GM12878 (cell line): Measurements from ENCODE around the gene FAM107A. TPM values are rescaled to one million over a fixed set of nuclear protein-coding genes. Genes with fewer than 3 reads are reported as not detected.

Source experiments
- ATAC-seq: fragments of 200-7000 bp; cut with Tn5 transposase; 3 replicates; pipeline ENCODE4 v1.9.1; 2020; ENCODE audit warnings: mild to moderate bottlenecking, moderate library complexity
- BruUV-seq: library from RNA; stranded (reverse); fragments of 400-500 nt; replicated peaks from 2 replicates; lab custom pipeline; 2021; lab: Mats Ljungman, UMichigan
- CTCF ChIA-PET: fragments of 300-600 bp; sonication (Branson Sonifier 250); formaldehyde crosslinking; extraction: SDS; loops from one replicate; lab custom pipeline; 2021; ENCODE audit warnings: inconsistent platforms; lab: Yijun Ruan, JAX
- POLR2A ChIA-PET: fragments of 350-600 bp; formaldehyde crosslinking; extraction: SDS; loops from one replicate; lab custom pipeline; 2021; ENCODE audit warnings: inconsistent platforms; lab: Charles Lee
- RAD21 ChIA-PET: fragments of 300-600 bp; sonication (Branson Sonifier 250); formaldehyde crosslinking; loops from one replicate; lab custom pipeline; 2023; ENCODE audit warnings: antibody characterized with exemption; ENCODE audit not compliant: unreplicated experiment; lab: Charles Lee
- SMC1A ChIA-PET: fragments of 300-600 bp; sonication (Branson Sonifier 250); formaldehyde crosslinking; loops from one replicate; lab custom pipeline; 2023; ENCODE audit not compliant: unreplicated experiment, uncharacterized antibody; lab: Charles Lee
- DNase-seq: peaks from one replicate; pipeline ENCODE4 v3.0.0-alpha.2; 2011; ENCODE audit warnings: low read depth, low spot score
- FAIRE-seq: peaks from 3 replicates; lab custom pipeline; 2011; peaks lifted over from hg19 to GRCh38; lab: Jason Lieb, UNC
- H2AFZ ChIP-seq: 2 replicates; pipeline ENCODE4 v1.6.0; 2011; ENCODE audit warnings: low read depth, low read length, control low read depth; ENCODE audit not compliant: control insufficient read depth
- H3K27ac ChIP-seq: 2 replicates; pipeline ENCODE4 v1.5.1; 2011; ENCODE audit warnings: control low read depth; ENCODE audit not compliant: control insufficient read depth, insufficient read depth
- H3K27me3 ChIP-seq, 2 experiments: replicated peaks in 1 of 2; 2 replicates each; pipeline versions ENCODE4 v1.6.0 to v1.6.1; 2011; ENCODE audit warnings: low read length in 1 of 2; ENCODE audit not compliant: control insufficient read depth in 2 of 2, insufficient read depth in 2 of 2
- H3K36me3 ChIP-seq, 2 experiments: 2 replicates each; pipeline ENCODE4 v1.5.1; 2011; ENCODE audit warnings: low read length in 1 of 2; ENCODE audit not compliant: control insufficient read depth in 2 of 2, insufficient read depth in 2 of 2
- H3K4me1 ChIP-seq: 2 replicates; pipeline ENCODE4 v1.6.1; 2011; ENCODE audit warnings: mild to moderate bottlenecking, low read length, moderate library complexity, mixed read lengths; ENCODE audit not compliant: control insufficient read depth, insufficient read depth
- H3K4me2 ChIP-seq: 2 replicates; pipeline ENCODE4 v1.6.0; 2011; ENCODE audit warnings: control low read depth; ENCODE audit not compliant: control insufficient read depth, insufficient read depth
- H3K4me3 ChIP-seq: fragments of 200-600 bp; sonication (generic); 2 replicates; pipeline ENCODE4 v1.5.1; 2016
- H3K79me2 ChIP-seq: 2 replicates; pipeline ENCODE4 v1.6.0; 2011; ENCODE audit warnings: low read length; ENCODE audit not compliant: control insufficient read depth, insufficient read depth
- H3K9ac ChIP-seq: 2 replicates; pipeline ENCODE4 v1.8.0; 2011; ENCODE audit warnings: low read length, control low read depth, mixed read lengths; ENCODE audit not compliant: control insufficient read depth, insufficient read depth
- H3K9me3 ChIP-seq: replicated peaks from 3 replicates; pipeline ENCODE4 v1.5.1; 2011; ENCODE audit warnings: mild to moderate bottlenecking, low read length; ENCODE audit not compliant: control insufficient read depth, insufficient read depth
- H4K20me1 ChIP-seq: 2 replicates; pipeline ENCODE4 v1.6.0; 2011; ENCODE audit not compliant: control insufficient read depth, insufficient read depth
- CBX5 ChIP-seq: sonication (generic); IDR thresholded peaks from 2 replicates; pipeline ENCODE4 v1.6.1; 2016; ENCODE audit warnings: low read depth, moderate library complexity, mild to moderate bottlenecking, inconsistent platforms
- EGR1 ChIP-seq, 2 experiments: IDR thresholded peaks; 1 replicate in 1 of 2; 2 replicates in 1 of 2; pipeline ENCODE4 v1.6.1; 2011 to 2012; ENCODE audit warnings: low read depth in 2 of 2, low read length in 2 of 2, borderline replicate concordance in 1 of 2, mild to moderate bottlenecking in 1 of 2, moderate library complexity in 1 of 2
- IKZF1 ChIP-seq: fragments of 450-650 bp; conservative IDR thresholded peaks from 2 replicates; pipeline ENCODE4 v1.6.1; 2017; ENCODE audit warnings: antibody characterized with exemption, mild to moderate bottlenecking
- MTA2 ChIP-seq: fragments of 450-650 bp; IDR thresholded peaks from 2 replicates; pipeline ENCODE4 v1.6.1; 2016; ENCODE audit warnings: low read depth, mild to moderate bottlenecking, moderate library complexity
- MXI1 ChIP-seq: fragments of 150-350 bp; IDR thresholded peaks from 2 replicates; pipeline ENCODE4 v1.6.1; 2011; ENCODE audit warnings: low read depth, mild to moderate bottlenecking, inconsistent platforms, low read length, improper control_type of control experiment
- NFXL1 ChIP-seq: fragments of 450-650 bp; IDR thresholded peaks from 2 replicates; pipeline ENCODE4 v1.6.1; 2017; ENCODE audit warnings: antibody characterized with exemption, mild to moderate bottlenecking, borderline replicate concordance
- NFYA ChIP-seq: IDR thresholded peaks from 2 replicates; pipeline ENCODE4 v1.6.1; 2011; ENCODE audit warnings: low read depth, mild to moderate bottlenecking, low read length, improper control_type of control experiment, borderline replicate concordance
- PAX5 ChIP-seq: IDR thresholded peaks from 2 replicates; pipeline ENCODE4 v1.6.1; 2011; ENCODE audit warnings: low read depth, low read length, borderline replicate concordance
- PAX8 ChIP-seq: fragments of 450-650 bp; IDR thresholded peaks from 2 replicates; pipeline ENCODE4 v1.6.1; 2017; ENCODE audit warnings: mild to moderate bottlenecking, moderate library complexity
- SIN3A ChIP-seq: IDR thresholded peaks from 2 replicates; pipeline ENCODE4 v1.6.1; 2012; ENCODE audit warnings: low read depth, low read length, improper control_type of control experiment
- ZNF217 ChIP-seq: fragments of 450-650 bp; IDR thresholded peaks from 2 replicates; pipeline ENCODE4 v1.6.1; 2017; ENCODE audit warnings: antibody characterized with exemption, mild to moderate bottlenecking
- ZNF24 ChIP-seq: fragments of 450-650 bp; IDR thresholded peaks from 2 replicates; pipeline ENCODE4 v1.6.1; 2017; ENCODE audit warnings: antibody characterized with exemption, mild to moderate bottlenecking
- ZNF384 ChIP-seq: IDR thresholded peaks from 2 replicates; pipeline ENCODE4 v1.6.1; 2012; ENCODE audit warnings: low read depth, mild to moderate bottlenecking, low read length, improper control_type of control experiment, borderline replicate concordance
- ZSCAN29 ChIP-seq: fragments of 450-650 bp; IDR thresholded peaks from 2 replicates; pipeline ENCODE4 v1.6.1; 2017; ENCODE audit warnings: mild to moderate bottlenecking, moderate library complexity
- WGBS: methylation state at CpG from one replicate; pipeline ENCODE4 v1.1.6; 2016; ENCODE audit warnings: low lambda C conversion rate; ENCODE audit not compliant: insufficient replicate concordance, insufficient coverage; ENCODE audit errors: missing lambda C conversion rate; 5-methylcytosine and 5-hydroxymethylcytosine counted together
- in situ Hi-C: fragments of 300-500 bp; cut with MboI; formaldehyde crosslinking; loops from 9 replicates; pipeline ENCODE4 v1.14.3; 2018; ENCODE audit warnings: mixed read lengths
- intact Hi-C: fragments of 100-400 bp; cut with micrococcal nuclease; formaldehyde crosslinking; loops from one replicate; pipeline ENCODE4 v1.14.2; 2022; ENCODE audit not compliant: unreplicated experiment
- polyA plus RNA-seq, 11 experiments: library from polyadenylated mRNA; depleted of rRNA in 4 of 11; unstranded in 6 of 11; stranded (reverse) in 5 of 11; fragments of >200 nt; fragmentation: Nextera tagmentation in 4 of 11; fragmentation: Illumina TruSeq in 1 of 11; extraction: Ambion mirVana in 4 of 11; extraction: Trizol in 1 of 11; gene quantifications; 1 replicate in 1 of 11; 2 replicates in 10 of 11; pipeline versions ENCODE4 v1.2.1 to v1.2.3, GENCODE V29; 2011 to 2016; ENCODE audit warnings: inconsistent platforms in 2 of 11, missing spikeins in 2 of 11, low read depth in 1 of 11
- total RNA-seq, 4 experiments: library from RNA; depleted of rRNA in 3 of 4; stranded (reverse); fragments of >200 nt in 3 of 4; fragmentation: Illumina TruSeq in 1 of 4; extraction: Trizol in 1 of 4; gene quantifications; 2 replicates each; pipeline versions ENCODE4 v1.2.1 to v1.2.3, GENCODE V29; 2013 to 2021
- TF ChIP-seq, protein P1 (sequence below): fragments of 450-650 bp; formaldehyde crosslinking; IDR thresholded peaks from 2 replicates; pipeline ENCODE4 v1.4.0; 2020; ENCODE audit warnings: mild to moderate bottlenecking, moderate library complexity
- TF ChIP-seq, protein P2 (sequence below): fragments of 450-650 bp; IDR thresholded peaks from 2 replicates; pipeline ENCODE4 v1.6.1; 2017; ENCODE audit warnings: mild to moderate bottlenecking
- TF ChIP-seq, protein P3 (sequence below): IDR thresholded peaks from 2 replicates; pipeline ENCODE4 v1.6.1; 2012; ENCODE audit warnings: low read depth, low read length, improper control_type of control experiment

Gene FAM107A
- total and polyA plus RNA-seq, 10 of the 15 experiments (the other 5 are each of a cell fraction or from before 2014, with no cell fraction given), result not detected

DNA sequence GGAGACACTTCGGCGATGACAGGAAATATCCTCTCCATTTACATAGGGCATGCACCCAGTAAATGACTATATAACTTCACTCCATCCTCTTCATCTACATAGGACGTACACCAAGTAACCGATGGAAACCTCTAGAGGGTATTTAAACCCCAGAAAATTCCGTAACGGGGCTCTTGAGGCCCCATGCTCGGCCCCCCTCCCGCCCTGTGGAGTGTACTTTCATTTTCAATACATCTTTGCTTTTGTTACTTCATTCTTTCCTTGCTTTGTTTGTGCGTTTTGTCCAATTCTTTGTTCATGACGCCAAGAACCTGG is 7.5 kb upstream of the FAM107A start:
- RAD21 ChIA-PET, result no interaction called here
- POLR2A ChIA-PET, result no interaction called here
- 35% methylated on average over 10 of the region's 10 CpGs for WGBS
- Histone ChIP-seq H4K20me1 (no peaks in the 10 kb centered on the region), H3K4me1 (no peaks in the 10 kb centered on the region), H3K27ac (no peak overlapping the region), H3K4me3 (peak overlapping the region; percentile 47; the same call in 1 of the 2 replicates), H3K4me2 (peak overlapping the region; percentile 72), H3K9ac (no peak overlapping the region), H3K36me3 (no peaks in the 10 kb centered on the region), H3K79me2 (no peaks in the 10 kb centered on the region), H3K9me3 (no peaks in the 10 kb centered on the region; the same call in 2 of the 3 replicates), H2AFZ (no peak overlapping the region), H3K27me3 (peaks cover 3 to 9% of the 10 kb centered on the region in 2 experiments)
- DNase-seq, result no peak
- ATAC-seq, result no peak
- in situ Hi-C loops (no loop called here), intact Hi-C loops (no loop called here)
- no peak for TF ChIP-seq MTA2
- TF ChIP-seq MXI1, result no peak
- no peak for TF ChIP-seq ZSCAN29
- no peak for TF ChIP-seq ZNF384
- TF ChIP-seq ZNF217, result no peak
- TF ChIP-seq CBX5, result no peak
- no peak for TF ChIP-seq NFYA
- TF ChIP-seq PAX8, result no peak
- no peak for TF ChIP-seq NFXL1
- no peak for TF ChIP-seq EGR1 (IDR thresholded peaks at IDR 0.05; ENCODE audit: borderline replicate concordance in 1 of 2, low read depth in 2 of 2, low read length in 2 of 2)
- TF ChIP-seq PAX5, result no peak
- TF ChIP-seq, protein P1, sequence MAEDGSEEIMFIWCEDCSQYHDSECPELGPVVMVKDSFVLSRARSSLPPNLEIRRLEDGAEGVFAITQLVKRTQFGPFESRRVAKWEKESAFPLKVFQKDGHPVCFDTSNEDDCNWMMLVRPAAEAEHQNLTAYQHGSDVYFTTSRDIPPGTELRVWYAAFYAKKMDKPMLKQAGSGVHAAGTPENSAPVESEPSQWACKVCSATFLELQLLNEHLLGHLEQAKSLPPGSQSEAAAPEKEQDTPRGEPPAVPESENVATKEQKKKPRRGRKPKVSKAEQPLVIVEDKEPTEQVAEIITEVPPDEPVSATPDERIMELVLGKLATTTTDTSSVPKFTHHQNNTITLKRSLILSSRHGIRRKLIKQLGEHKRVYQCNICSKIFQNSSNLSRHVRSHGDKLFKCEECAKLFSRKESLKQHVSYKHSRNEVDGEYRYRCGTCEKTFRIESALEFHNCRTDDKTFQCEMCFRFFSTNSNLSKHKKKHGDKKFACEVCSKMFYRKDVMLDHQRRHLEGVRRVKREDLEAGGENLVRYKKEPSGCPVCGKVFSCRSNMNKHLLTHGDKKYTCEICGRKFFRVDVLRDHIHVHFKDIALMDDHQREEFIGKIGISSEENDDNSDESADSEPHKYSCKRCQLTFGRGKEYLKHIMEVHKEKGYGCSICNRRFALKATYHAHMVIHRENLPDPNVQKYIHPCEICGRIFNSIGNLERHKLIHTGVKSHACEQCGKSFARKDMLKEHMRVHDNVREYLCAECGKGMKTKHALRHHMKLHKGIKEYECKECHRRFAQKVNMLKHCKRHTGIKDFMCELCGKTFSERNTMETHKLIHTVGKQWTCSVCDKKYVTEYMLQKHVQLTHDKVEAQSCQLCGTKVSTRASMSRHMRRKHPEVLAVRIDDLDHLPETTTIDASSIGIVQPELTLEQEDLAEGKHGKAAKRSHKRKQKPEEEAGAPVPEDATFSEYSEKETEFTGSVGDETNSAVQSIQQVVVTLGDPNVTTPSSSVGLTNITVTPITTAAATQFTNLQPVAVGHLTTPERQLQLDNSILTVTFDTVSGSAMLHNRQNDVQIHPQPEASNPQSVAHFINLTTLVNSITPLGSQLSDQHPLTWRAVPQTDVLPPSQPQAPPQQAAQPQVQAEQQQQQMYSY, result no peak
- no peak for TF ChIP-seq ZNF24
- no peak for TF ChIP-seq IKZF1
- TF ChIP-seq, protein P2, sequence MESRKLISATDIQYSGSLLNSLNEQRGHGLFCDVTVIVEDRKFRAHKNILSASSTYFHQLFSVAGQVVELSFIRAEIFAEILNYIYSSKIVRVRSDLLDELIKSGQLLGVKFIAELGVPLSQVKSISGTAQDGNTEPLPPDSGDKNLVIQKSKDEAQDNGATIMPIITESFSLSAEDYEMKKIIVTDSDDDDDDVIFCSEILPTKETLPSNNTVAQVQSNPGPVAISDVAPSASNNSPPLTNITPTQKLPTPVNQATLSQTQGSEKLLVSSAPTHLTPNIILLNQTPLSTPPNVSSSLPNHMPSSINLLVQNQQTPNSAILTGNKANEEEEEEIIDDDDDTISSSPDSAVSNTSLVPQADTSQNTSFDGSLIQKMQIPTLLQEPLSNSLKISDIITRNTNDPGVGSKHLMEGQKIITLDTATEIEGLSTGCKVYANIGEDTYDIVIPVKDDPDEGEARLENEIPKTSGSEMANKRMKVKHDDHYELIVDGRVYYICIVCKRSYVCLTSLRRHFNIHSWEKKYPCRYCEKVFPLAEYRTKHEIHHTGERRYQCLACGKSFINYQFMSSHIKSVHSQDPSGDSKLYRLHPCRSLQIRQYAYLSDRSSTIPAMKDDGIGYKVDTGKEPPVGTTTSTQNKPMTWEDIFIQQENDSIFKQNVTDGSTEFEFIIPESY, result no peak
- TF ChIP-seq, protein P3, sequence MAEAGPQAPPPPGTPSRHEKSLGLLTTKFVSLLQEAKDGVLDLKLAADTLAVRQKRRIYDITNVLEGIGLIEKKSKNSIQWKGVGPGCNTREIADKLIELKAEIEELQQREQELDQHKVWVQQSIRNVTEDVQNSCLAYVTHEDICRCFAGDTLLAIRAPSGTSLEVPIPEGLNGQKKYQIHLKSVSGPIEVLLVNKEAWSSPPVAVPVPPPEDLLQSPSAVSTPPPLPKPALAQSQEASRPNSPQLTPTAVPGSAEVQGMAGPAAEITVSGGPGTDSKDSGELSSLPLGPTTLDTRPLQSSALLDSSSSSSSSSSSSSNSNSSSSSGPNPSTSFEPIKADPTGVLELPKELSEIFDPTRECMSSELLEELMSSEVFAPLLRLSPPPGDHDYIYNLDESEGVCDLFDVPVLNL, result no peak
- TF ChIP-seq SIN3A, result no peak
- no TSS peak for BruUV-seq
- CTCF ChIA-PET, result interaction anchor here (1.2 kb wide), 1 partner anchor 17 kb away, joined by 3 read pairs; no protein-coding TSS in a partner anchor
- SMC1A ChIA-PET, result interaction anchor here (1.2 kb wide), 1 partner anchor 11 kb away, joined by 3 read pairs; no protein-coding TSS in a partner anchor
- FAIRE-seq, result no peak
